Epithelial cell of proximal tubule (primary cell): ENCODE data around the gene MYO3A. TPM values are rescaled to one million over a fixed set of nuclear protein-coding genes. Genes with fewer than 3 reads are reported as not detected.

Source experiments
- DNase-seq: peaks from one replicate; pipeline ENCODE4 v3.0.0-alpha.2; 2011; ENCODE audit warnings: low read depth
- H3K4me3 ChIP-seq: 2 replicates; pipeline ENCODE4 v1.5.1; 2011; ENCODE audit warnings: low read depth, mild to moderate bottlenecking, low read length
- CTCF ChIP-seq: conservative IDR thresholded peaks from 2 replicates; pipeline ENCODE4 v1.5.1; 2012; ENCODE audit warnings: low read depth, mild to moderate bottlenecking, low read length
- total RNA-seq: library from RNA; depleted of rRNA; stranded (reverse); fragments of >200 nt; gene quantifications from 2 replicates; pipeline ENCODE4 v1.2.3, GENCODE V29; 2015

Gene MYO3A
- total RNA-seq, 1 donor from 2014 or later, result 5.0 TPM

- no peak within 1 kb of the TSS for H3K4me3 ChIP-seq
- DNase-seq, result no peak
- TF ChIP-seq CTCF, result no peak
Observed at GRCh38 chr10:26216585-26217395, 282.8 kb downstream of the MYO3A start, which contains the start of gene GAD2. Gene GAD2 (plus strand): TSS chr10:26216774. CDS start chr10:26216810, 36 bp downstream.

- no peak for DNase-seq
- H3K4me3 ChIP-seq, result no peak overlapping the region
- TF ChIP-seq CTCF, result no peak
Observed at GRCh38 chr10:26217396-26218086, 283.5 kb downstream of the MYO3A start.

GRCh38 chr10:26219676-26220075 lies 285.6 kb downstream of the MYO3A start:
- H3K4me3 ChIP-seq, result no peak overlapping the region
- no peak for DNase-seq
- no peak for TF ChIP-seq CTCF

- no peak for DNase-seq
- TF ChIP-seq CTCF, result no peak
- H3K4me3 ChIP-seq, result no peak overlapping the region
Observed at GRCh38 chr10:26220901-26221300, 286.9 kb downstream of the MYO3A start.

- H3K4me3 ChIP-seq, result no peak overlapping the region
- TF ChIP-seq CTCF, result no peak
- no peak for DNase-seq
Observed at GRCh38 chr10:26221541-26221940, 287.5 kb downstream of the MYO3A start.

- TF ChIP-seq CTCF, result no peak
- no peak for DNase-seq
- no peak overlapping the region for H3K4me3 ChIP-seq
Observed at GRCh38 chr10:26222563-26222962, 288.5 kb downstream of the MYO3A start.
